ENCODE data around the gene PATL2. TPM values are rescaled to one million over a fixed set of nuclear protein-coding genes. Genes with fewer than 3 reads are reported as not detected.

PATL2 gene
- total and polyA plus RNA-seq, 2 donors (not counting 3 experiments of a cell fraction or from before 2014, with no cell fraction given) = 0.18 TPM; not detected in 1

DNA sequence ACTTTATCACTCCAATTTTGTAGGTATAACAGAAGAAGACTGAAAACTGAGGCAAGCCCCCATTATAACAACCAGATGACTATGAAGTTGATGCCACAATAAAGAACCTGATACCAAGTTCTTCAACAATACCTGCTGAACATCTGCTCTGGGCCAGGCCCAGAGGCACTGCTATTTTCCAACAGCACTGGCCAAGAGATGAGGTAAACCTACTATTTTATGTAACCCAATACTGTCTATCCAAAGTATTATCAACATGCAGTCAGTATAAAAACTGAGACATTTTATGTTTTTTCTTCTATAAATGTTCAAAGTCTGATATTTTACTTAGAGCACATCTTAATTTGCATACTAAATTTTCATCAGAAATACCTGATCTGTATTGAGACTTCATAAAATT is 53.7 kb downstream of the PATL2 start:
- DNase-seq (ENCODE audit: low read depth, low spot score) (no peak), FAIRE-seq (no peak)
- Histone ChIP-seq H3K4me2 (ENCODE audit: insufficient read depth, low read length) (no peak overlapping the region), H4K20me1 (replicated peaks; ENCODE audit: control insufficient read depth, extremely low read depth, insufficient read depth, low read length) (no peaks in the 10 kb centered on the region), H2AFZ (ENCODE audit: low read depth, low read length) (no peak overlapping the region), H3K4me1 (ENCODE audit: control insufficient read depth, extremely low read depth, insufficient read depth, low read length) (peaks cover 4% of the 10 kb centered on the region), H3K27me3 (ENCODE audit: control insufficient read depth in 2 of 2, insufficient read depth in 2 of 2, low read length in 2 of 2) (no peaks in the 10 kb centered on the region), H3K9me3 (replicated peaks; ENCODE audit: control insufficient read depth, insufficient read depth, low read length) (no peaks in the 10 kb centered on the region), H3K27ac (ENCODE audit: insufficient read depth, low read depth, low read length) (no peak overlapping the region), H3K36me3 (ENCODE audit: control insufficient read depth in 2 of 2, extremely low read depth in 1 of 2, insufficient read depth in 2 of 2, low read length in 2 of 2) (peaks cover 3 to 5% of the 10 kb centered on the region in 2 experiments), H3K4me3 (replicated peaks in 1 of 3; ENCODE audit: insufficient read depth in 1 of 3, low read depth in 1 of 3, low read length in 3 of 3) (no peak overlapping the region), H3K79me2 (ENCODE audit: control insufficient read depth, insufficient read depth, low read length) (no peaks in the 10 kb centered on the region), H3K9ac (replicated peaks; ENCODE audit: extremely low read depth, insufficient read depth, low read length) (no peak overlapping the region), H3K9me1 (replicated peaks; ENCODE audit: control insufficient read depth, extremely low read depth, insufficient read depth, low read length) (no peaks in the 10 kb centered on the region)
- TF ChIP-seq POLR2A (IDR thresholded peaks at IDR 0.05; ENCODE audit: low read depth, low read length) = no peak
- no peak for TF ChIP-seq EZH2 (IDR thresholded peaks at IDR 0.05; ENCODE audit: borderline replicate concordance, low read depth, low read length, severe bottlenecking)
- no peak for TF ChIP-seq JUN (IDR thresholded peaks at IDR 0.05; ENCODE audit: borderline replicate concordance, insufficient read depth, insufficient read length, low read depth)
- TF ChIP-seq FOS (IDR thresholded peaks at IDR 0.05; ENCODE audit: borderline replicate concordance, insufficient read depth, low read length) = no peak
- TF ChIP-seq, protein P1, sequence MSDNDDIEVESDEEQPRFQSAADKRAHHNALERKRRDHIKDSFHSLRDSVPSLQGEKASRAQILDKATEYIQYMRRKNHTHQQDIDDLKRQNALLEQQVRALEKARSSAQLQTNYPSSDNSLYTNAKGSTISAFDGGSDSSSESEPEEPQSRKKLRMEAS (IDR thresholded peaks at IDR 0.05; ENCODE audit: insufficient read depth, insufficient read length) = no peak
- TF ChIP-seq, protein P2, sequence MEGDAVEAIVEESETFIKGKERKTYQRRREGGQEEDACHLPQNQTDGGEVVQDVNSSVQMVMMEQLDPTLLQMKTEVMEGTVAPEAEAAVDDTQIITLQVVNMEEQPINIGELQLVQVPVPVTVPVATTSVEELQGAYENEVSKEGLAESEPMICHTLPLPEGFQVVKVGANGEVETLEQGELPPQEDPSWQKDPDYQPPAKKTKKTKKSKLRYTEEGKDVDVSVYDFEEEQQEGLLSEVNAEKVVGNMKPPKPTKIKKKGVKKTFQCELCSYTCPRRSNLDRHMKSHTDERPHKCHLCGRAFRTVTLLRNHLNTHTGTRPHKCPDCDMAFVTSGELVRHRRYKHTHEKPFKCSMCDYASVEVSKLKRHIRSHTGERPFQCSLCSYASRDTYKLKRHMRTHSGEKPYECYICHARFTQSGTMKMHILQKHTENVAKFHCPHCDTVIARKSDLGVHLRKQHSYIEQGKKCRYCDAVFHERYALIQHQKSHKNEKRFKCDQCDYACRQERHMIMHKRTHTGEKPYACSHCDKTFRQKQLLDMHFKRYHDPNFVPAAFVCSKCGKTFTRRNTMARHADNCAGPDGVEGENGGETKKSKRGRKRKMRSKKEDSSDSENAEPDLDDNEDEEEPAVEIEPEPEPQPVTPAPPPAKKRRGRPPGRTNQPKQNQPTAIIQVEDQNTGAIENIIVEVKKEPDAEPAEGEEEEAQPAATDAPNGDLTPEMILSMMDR (IDR thresholded peaks at IDR 0.05; ENCODE audit: extremely low read depth in 1 of 2, insufficient read depth in 1 of 2, low read depth in 1 of 2, low read length in 2 of 2) = no peak
- no peak for TF ChIP-seq MYC (IDR thresholded peaks at IDR 0.05; ENCODE audit: low read depth, low read length)
- TF ChIP-seq POLR2AphosphoS5 (IDR thresholded peaks at IDR 0.05; ENCODE audit: insufficient read depth, low read depth, low read length) = no peak
- TF ChIP-seq GATA2 (IDR thresholded peaks at IDR 0.05; ENCODE audit: insufficient read depth, insufficient read length, low read depth, low read length) = no peak
- intact Hi-C loops (cut with micrococcal nuclease) = no loop called here
- CTCF ChIA-PET = no interaction called here
- POLR2A ChIA-PET = interaction anchor here (1.0 kb wide), 1 partner anchor 19 kb away, joined by 4 read pairs; no protein-coding TSS in a partner anchor
- BruUV-seq (replicated peaks) = no TSS peak
- dilution Hi-C loops (cut with MboI; ENCODE audit: extremely low pct_ligation_motif_present, low sequenced_read_pairs) = no loop called here
